NOMO-1 (cell line): ENCODE results near the gene ROMO1.

Experiments used
- DNase-seq, 2 experiments: peaks; one replicate each; lab custom pipeline; 2025; ENCODE audit not compliant: unreplicated experiment in 2 of 2; lab: John Stamatoyannopoulos, UW

The ROMO1 gene

DNA sequence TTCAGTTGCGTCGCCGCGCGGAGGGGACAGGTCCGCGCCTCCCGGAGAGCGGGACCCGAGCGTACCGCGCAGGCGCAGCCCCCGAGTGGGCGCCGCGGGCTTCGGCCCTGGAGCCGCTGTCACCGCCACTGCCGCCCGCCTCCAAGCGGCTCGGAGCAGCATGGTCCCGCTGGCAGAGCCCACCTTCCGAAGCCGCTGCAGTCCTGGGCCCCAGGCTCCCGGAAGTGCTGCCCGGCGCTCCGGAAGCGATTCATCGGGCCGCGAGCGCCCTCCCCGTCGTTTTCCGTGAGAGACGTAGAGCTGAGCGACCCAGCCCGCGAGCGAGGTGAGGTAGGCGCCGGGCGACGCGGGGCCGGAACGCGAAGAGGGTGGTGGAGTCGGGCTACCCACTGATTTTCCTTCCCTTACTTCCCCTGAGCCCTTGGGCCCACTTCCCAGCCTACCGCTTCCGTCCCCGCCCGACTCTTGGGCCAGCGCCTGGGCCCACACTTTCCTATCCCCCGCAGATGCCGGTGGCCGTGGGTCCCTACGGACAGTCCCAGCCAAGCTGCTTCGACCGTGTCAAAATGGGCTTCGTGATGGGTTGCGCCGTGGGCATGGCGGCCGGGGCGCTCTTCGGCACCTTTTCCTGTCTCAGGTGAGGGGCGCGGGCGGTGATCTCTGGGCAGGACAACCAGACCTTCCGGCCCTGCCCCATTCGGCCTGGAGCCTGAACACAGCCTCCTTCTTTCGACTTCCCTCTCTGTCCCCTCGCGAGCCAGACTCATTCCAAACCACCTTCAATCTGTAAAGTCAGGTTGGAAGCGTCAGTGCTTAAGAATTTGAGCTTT lies at the start of gene ROMO1, which contains the start of gene NFS1:
TSS of gene ROMO1 (plus strand) at position 279 of the 830 bp plus-strand sequence. CDS start at position 507, 228 bp downstream.
TSS of gene NFS1 (minus strand) at position 226 of the 830 bp plus-strand sequence. CDS start at position 162, 64 bp downstream.
- peak; percentile 78 to 86 for DNase-seq

DNA sequence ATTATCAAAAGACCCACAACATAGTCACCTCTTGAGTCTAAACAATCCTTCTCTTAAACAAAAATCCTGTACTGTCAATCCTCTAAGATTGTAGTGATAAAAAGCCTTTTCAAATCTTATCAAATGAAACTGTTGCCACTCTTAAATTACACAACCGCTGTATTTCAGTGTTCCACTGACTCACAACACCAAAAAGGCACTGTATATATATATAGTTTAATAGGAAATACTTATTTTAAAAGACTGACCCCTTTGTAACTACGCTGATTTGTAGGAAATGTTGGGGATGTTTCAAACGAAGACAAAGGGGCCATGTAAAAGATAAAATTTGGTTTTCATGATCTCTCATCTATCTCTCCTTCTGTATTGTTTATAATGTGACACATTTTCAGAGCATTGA lies 48.6 kb upstream of the ROMO1 start:
- no peak for DNase-seq

- no peak for DNase-seq
Observed at GRCh38 chr20:35651958-35652357, 47.2 kb upstream of the ROMO1 start.

- DNase-seq, result no peak
Observed at GRCh38 chr20:35652641-35653429, 46.4 kb upstream of the ROMO1 start.

- DNase-seq, result no peak
Observed at GRCh38 chr20:35653430-35653734, 45.8 kb upstream of the ROMO1 start.

GRCh38 chr20:35653893-35654292 lies 45.3 kb upstream of the ROMO1 start:
- no peak for DNase-seq

DNA sequence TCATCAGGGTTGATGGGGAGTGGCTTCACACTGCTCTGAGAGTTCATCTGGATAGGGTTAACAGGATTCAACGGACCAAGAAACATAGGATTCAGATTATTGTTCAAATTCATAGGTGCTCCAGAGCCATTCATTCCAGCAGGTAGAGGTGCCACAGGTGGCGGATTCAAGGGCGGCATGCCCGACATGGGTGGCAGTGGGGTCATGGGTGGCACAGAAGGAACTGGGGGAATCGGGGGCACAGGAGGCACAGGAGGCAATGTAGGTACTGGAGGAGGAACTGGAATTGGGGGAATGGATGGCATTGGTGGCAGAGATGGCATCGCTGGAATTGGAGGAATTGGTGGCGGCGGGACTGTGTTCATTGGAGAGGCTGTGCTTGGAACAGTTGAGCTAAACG lies 44.8 kb upstream of the ROMO1 start:
- DNase-seq, result no peak

DNA sequence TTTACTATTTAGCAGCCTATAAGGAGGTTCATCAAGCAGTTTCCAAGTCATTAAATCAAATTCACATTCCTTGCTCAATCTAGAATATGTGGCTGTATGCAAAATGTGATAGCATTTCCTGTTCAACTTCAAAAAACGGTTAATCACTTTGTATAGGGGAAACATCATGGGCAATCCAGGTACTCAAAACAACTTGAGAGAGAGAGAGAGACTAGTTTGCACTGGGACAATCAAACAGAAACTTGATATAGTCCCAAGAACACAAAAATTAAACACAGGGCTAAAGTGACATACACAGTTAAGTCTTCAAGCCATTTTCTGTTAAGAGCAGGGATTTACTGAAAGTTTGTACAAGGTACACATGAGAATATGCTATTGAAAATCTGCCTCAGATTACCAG lies 41.9 kb upstream of the ROMO1 start:
- no peak for DNase-seq

DNA sequence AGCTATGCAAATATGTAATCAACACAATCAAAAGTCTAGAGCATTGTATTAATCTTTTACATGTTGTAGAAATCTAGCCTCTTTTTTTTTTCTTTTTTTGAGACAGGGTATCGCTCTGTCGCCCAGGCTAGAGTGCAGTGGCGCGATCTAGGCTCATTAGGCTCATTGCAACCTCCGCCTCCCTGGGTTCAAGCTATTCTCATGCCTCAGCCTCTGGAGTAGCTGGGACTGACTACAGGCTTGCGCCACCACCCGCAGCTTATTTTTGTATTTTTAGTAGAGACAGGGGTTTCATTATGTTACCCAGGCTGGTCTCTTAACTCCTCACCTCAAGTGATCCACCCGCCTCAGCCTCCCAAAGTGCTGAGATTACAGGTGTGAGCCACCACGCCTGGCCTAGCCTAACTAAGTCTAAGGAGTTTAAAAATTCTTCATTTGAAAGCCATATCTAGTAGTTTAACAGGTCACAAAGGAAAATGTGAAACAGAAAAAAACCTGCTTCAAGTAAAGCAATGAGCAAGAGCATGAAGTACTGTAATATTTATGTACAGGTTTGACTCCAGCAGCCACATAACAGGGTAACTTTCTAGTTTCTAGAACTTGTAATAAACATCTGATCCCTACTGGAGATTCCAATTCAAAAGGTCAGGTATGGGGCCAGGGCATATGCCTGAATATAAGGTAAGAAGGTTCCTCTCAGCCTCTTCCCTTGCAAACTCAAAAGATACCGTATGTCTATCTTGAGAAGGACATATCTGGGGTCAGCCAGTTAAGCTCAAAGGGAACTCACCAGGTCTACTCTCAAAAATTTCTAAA lies 38.9 kb upstream of the ROMO1 start:
- no peak for DNase-seq

DNA sequence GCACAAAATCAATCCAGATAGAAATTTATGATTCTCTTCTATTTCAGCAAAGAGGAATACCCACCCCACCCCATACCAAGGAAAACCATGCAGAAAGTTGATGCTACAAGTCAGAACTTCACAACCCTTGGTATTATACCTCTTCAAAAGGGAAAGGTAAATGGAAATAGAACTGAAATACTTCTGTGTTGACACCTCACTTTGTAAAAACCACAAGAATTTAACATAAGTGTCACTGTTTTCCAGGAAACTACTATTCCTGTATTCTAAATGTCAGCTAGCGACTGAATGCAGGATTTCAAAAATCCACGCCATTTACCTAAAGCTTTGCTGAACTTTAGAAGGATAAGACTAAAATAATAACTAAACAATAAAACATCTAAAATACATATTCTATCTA lies 38.2 kb upstream of the ROMO1 start:
- no peak for DNase-seq

DNA sequence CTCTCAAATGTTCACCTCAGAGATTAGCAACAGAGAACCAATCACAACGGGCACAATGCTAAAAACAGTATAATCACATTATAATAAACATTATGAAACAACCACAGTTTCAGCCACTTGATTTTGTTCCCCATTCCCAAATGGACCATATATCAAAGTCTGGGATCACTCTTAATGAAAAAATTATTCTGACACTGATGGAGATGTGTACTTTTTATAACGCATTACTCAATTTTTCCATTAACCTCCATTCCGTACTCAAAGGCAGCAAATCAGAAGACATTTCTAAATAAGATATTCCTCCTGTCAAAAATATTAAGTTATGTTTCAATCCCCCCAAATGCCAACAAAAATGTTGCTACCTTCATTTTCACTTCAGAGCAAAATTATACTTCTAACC lies 37.3 kb upstream of the ROMO1 start:
- DNase-seq, result no peak

DNA sequence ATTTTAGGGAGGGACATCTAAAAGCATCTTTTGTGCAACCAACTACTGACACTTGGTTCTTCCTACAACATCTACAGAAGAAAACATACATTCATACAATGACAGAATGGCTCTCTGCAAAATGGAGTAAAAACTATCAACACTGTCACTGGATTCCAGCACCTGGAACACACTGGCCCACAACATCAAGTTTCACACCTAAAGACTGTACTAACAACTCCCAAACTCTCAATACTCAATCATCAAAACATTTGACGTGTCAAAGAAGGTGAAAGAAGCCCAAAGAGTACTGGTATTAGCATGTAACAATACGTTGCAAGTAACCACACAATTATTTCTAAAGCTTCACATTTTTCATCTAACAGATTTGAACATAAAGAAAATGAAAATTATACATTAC lies 36.7 kb upstream of the ROMO1 start:
- DNase-seq, result no peak

DNA sequence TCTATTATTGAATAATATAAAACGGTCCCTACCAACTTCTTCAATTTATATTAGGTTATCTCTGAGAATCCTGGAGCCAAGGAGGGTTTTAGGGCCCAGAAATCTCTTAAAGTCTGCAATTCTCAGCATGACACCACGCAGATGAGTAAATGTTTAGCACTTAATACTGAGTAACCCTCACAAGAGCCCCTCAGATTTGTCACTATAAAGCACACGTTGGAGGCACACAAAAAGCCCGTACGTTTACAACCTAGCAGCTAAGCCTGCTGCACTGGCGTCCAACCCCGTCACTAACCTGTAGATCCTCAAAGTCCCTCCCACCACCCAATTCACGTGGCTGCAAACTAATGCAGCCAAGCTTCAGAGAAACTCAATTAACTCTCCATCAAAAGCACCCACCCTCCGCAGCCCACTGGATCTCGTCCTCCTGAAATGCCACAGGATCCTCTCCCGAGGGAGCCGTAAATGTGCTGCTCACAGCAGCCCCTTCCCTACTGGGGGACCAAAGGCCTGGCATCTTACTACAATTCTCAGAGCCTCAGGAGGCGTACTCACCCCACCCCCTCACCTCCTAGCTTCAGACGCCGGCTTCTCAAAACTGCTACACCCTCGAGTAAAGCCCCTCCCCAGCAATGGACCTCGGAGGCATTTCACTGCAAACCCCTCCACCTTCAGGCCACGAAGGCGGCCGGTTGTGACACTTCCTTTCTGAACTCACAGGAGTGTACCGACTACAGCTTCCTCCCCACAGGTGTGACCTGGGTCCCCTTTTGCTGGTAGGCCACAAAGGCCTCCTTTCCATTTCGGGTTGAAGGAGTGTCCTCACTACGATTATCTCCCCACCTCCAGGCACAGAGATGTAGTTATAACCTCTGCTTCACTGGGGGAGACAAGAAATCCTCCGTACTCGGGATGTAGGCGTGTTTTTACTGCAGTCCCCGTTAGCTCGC lies 35.4 kb upstream of the ROMO1 start:
- peak; percentile 26 to 43 for DNase-seq

GRCh38 chr20:35664466-35665206 lies 34.6 kb upstream of the ROMO1 start, which contains the start of the genes CPNE1 and RBM12:
TSS of gene CPNE1 (minus strand) at chr20:35664900. CDS start at chr20:35632923, 31,977 bp downstream.
TSS of gene RBM12 (minus strand) at chr20:35664900. CDS start at chr20:35655322, 9,578 bp downstream.
- DNase-seq, result peak; percentile 88 to 94

DNA sequence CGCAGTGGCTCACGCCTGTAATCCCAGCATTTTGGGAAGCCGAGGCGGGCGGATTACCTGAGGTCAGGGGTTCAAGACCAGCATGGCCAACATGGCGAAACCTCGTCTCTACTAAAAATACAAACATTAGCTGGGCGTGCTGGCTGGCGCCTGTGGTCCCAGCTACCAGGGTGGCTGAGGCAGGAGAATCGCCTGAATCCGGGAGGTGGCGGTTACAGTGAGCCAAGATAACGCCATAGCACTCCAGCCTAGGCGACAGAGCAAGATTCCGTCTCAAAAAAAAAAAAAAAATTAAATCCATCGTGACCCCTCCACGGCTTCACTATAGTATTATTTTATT lies 33.3 kb upstream of the ROMO1 start:
- no peak for DNase-seq

- no peak for DNase-seq
Observed at GRCh38 chr20:35669221-35669620, 30.0 kb upstream of the ROMO1 start.

- no peak for DNase-seq
Observed at GRCh38 chr20:35669681-35670080, 29.5 kb upstream of the ROMO1 start.

DNA sequence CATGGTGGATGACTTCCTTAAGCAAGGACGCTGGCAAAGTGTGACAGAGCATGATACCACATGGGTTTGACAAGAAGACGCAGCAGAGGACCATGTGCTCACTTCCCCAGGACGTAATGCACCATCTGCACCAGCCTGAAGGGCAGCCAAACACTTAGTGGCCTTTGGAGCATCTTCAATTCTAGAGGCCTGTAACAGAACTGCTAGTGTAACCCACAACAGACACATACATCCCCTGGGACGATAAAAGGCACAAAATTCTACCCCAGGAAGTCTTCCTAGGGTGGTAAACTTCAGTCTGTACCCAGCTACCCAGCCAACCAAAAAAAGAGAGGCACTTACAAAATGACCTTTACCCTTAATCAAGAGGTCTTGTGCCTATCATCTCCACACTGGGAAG lies 25.3 kb upstream of the ROMO1 start:
- no peak for DNase-seq

DNA sequence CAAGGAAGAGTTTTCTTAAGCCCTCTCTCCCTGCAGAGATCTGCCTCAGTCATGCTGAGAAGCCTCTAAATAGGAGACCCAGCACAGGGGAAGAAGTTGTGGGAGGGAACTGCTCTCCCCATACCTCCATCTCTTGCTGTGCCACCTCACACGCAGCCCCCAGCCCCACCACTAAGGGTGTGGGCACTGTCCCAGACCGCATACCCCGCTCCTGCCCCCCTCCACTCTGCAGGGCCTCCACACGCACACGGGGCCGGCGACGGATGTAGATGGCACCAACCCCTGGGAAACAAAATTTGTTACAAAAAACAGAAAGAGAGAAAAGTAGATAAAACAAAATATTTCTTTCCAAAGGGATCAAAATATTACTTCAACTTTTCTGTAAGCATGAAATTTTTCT lies 24.3 kb upstream of the ROMO1 start:
- DNase-seq, result no peak
